HepG2 (cell line): ENCODE measurements around the gene ITPRIP. TPM values are rescaled to one million over a fixed set of nuclear protein-coding genes. Genes with fewer than 3 reads are reported as not detected.
A peak's percentile ranks its signal among the peaks of the same experiment; 100 is the strongest.

Experiments
- ATAC-seq: fragments of 200-7000 bp; cut with Tn5 transposase; 3 replicates; pipeline ENCODE4 v1.9.1; 2020; ENCODE audit warnings: mild to moderate bottlenecking, moderate library complexity
- BruUV-seq: library from RNA; stranded (reverse); fragments of 400-500 nt; replicated peaks from 2 replicates; lab custom pipeline; 2021; lab: Mats Ljungman, UMichigan
- CTCF ChIA-PET: fragments of 300-600 bp; formaldehyde crosslinking; extraction: SDS; loops from one replicate; lab custom pipeline; 2021; ENCODE audit warnings: low total read pairs, inconsistent platforms, low intra/inter-chr PET ratio; lab: Yijun Ruan, JAX
- POLR2A ChIA-PET: fragments of 350-600 bp; sonication (Branson Sonifier 250); formaldehyde crosslinking; loops from one replicate; lab custom pipeline; 2020; ENCODE audit warnings: antibody characterized with exemption, inconsistent platforms; lab: Yijun Ruan, JAX
- DNase-seq: peaks from one replicate; pipeline ENCODE4 v3.0.0-alpha.2; 2015; ENCODE audit warnings: low spot score
- FAIRE-seq: peaks from 3 replicates; lab custom pipeline; 2011; peaks lifted over from hg19 to GRCh38; lab: Jason Lieb, UNC
- H2AFZ ChIP-seq: one replicate; pipeline ENCODE4 v1.6.1; 2011; ENCODE audit warnings: low read length, inconsistent platforms
- H3K27ac ChIP-seq: fragments of 300-600 bp; 3 replicates; pipeline ENCODE4 v1.8.0; 2011; ENCODE audit warnings: mixed run types, mild to moderate bottlenecking, mixed read lengths, low read length, inconsistent platforms; ENCODE audit not compliant: insufficient read depth; ENCODE audit errors: extremely low read length
- H3K27me3 ChIP-seq, 2 experiments: fragments of 200-600 bp in 1 of 2; 2 replicates in 1 of 2; 3 replicates in 1 of 2; pipeline versions ENCODE4 v1.6.0 to v1.8.0; 2011; ENCODE audit warnings: low read length in 2 of 2, mild to moderate bottlenecking in 2 of 2, moderate library complexity in 2 of 2, inconsistent platforms in 1 of 2; ENCODE audit not compliant: insufficient read depth in 2 of 2, control insufficient read depth in 1 of 2
- H3K36me3 ChIP-seq, 2 experiments: fragments of 200-600 bp in 1 of 2; replicated peaks in 1 of 2; 2 replicates in 1 of 2; 3 replicates in 1 of 2; pipeline versions ENCODE4 v1.5.1 to v1.8.0; 2011; ENCODE audit warnings: low read length in 2 of 2, inconsistent platforms in 1 of 2; ENCODE audit not compliant: insufficient read depth in 2 of 2, control insufficient read depth in 1 of 2
- H3K4me1 ChIP-seq: 2 replicates; pipeline ENCODE4 v1.5.1; 2012; ENCODE audit warnings: low read length, inconsistent platforms; ENCODE audit not compliant: insufficient read depth
- H3K4me2 ChIP-seq: 2 replicates; pipeline ENCODE4 v1.6.0; 2011; ENCODE audit warnings: low read depth, low read length, inconsistent platforms
- H3K4me3 ChIP-seq, 3 experiments: fragments of 200-600 bp in 1 of 3; sonication (generic), shearing (Covaris generic) in 1 of 3; replicated peaks in 1 of 3; 2 replicates each; pipeline ENCODE4 v1.5.1; 2011 to 2016; ENCODE audit warnings: low read length in 3 of 3, inconsistent platforms in 2 of 3, low read depth in 2 of 3, mild to moderate bottlenecking in 2 of 3, control low read depth in 1 of 3, mixed read lengths in 1 of 3; ENCODE audit not compliant: insufficient read depth in 1 of 3
- H3K79me2 ChIP-seq: one replicate; pipeline ENCODE4 v1.6.1; 2011; ENCODE audit warnings: low read length, inconsistent platforms; ENCODE audit not compliant: insufficient read depth
- H3K9ac ChIP-seq: 2 replicates; pipeline ENCODE4 v1.6.0; 2011; ENCODE audit warnings: mild to moderate bottlenecking, low read depth, low read length, inconsistent platforms; ENCODE audit not compliant: insufficient read depth
- H3K9me3 ChIP-seq: 2 replicates; pipeline ENCODE4 v1.5.1; 2012; ENCODE audit warnings: mild to moderate bottlenecking, low read length
- H4K20me1 ChIP-seq: 2 replicates; pipeline ENCODE4 v1.6.0; 2011; ENCODE audit warnings: inconsistent platforms, mild to moderate bottlenecking, low read length, moderate library complexity; ENCODE audit not compliant: insufficient read depth
- CEBPG ChIP-seq: IDR thresholded peaks from 2 replicates; pipeline ENCODE4 v1.6.1; 2016
- DRAP1 ChIP-seq: IDR thresholded peaks from 2 replicates; pipeline ENCODE4 v1.6.1; 2016; ENCODE audit warnings: missing genetic modification reagents, missing compliant biosample characterization
- GFI1 ChIP-seq: sonication (generic); formaldehyde crosslinking; IDR thresholded peaks from 2 replicates; pipeline ENCODE4 v1.5.0; 2020; ENCODE audit warnings: missing genetic modification reagents, mild to moderate bottlenecking, borderline replicate concordance
- HDAC2 ChIP-seq: sonication (generic); formaldehyde crosslinking; IDR thresholded peaks from 2 replicates; pipeline ENCODE4 v1.4.0; 2020; ENCODE audit warnings: missing genetic modification reagents
- HNF4A ChIP-seq: sonication (generic); formaldehyde crosslinking; IDR thresholded peaks from 2 replicates; pipeline ENCODE4 v1.4.0; 2020; ENCODE audit warnings: missing genetic modification reagents
- IKZF5 ChIP-seq: IDR thresholded peaks from 2 replicates; pipeline ENCODE4 v1.6.1; 2018; ENCODE audit warnings: missing genetic modification reagents, mild to moderate bottlenecking, missing compliant biosample characterization
- ISL2 ChIP-seq: sonication (generic); formaldehyde crosslinking; IDR thresholded peaks from 2 replicates; pipeline ENCODE4 v1.5.0; 2020; ENCODE audit warnings: missing genetic modification reagents
- KDM6A ChIP-seq: IDR thresholded peaks from 2 replicates; pipeline ENCODE4 v1.6.1; 2016; ENCODE audit warnings: low read depth
- MIXL1 ChIP-seq: IDR thresholded peaks from 2 replicates; pipeline ENCODE4 v1.6.1; 2016
- NR2C2 ChIP-seq: sonication (generic); formaldehyde crosslinking; IDR thresholded peaks from 2 replicates; pipeline ENCODE4 v1.4.0; 2020; ENCODE audit warnings: missing genetic modification reagents, mild to moderate bottlenecking, moderate library complexity, borderline replicate concordance
- PCBP2 ChIP-seq: fragments of 200-400 bp; formaldehyde crosslinking; optimal IDR thresholded peaks from 2 replicates; pipeline ENCODE3; 2018; ENCODE audit warnings: low read length, low read depth; ENCODE audit not compliant: poor library complexity, severe bottlenecking
- PHF21A ChIP-seq: sonication (generic); formaldehyde crosslinking; IDR thresholded peaks from 2 replicates; pipeline ENCODE4 v1.5.0; 2020; ENCODE audit warnings: mild to moderate bottlenecking, missing genetic modification reagents
- RARA ChIP-seq: IDR thresholded peaks from 2 replicates; pipeline ENCODE4 v1.6.1; 2016; ENCODE audit warnings: missing genetic modification reagents, missing compliant biosample characterization
- RCOR2 ChIP-seq: IDR thresholded peaks from 2 replicates; pipeline ENCODE4 v1.6.1; 2016; ENCODE audit warnings: missing biosample characterization, missing genetic modification reagents
- RXRA ChIP-seq: sonication (generic); formaldehyde crosslinking; IDR thresholded peaks from 2 replicates; pipeline ENCODE4 v1.5.1; 2020; ENCODE audit warnings: missing genetic modification reagents
- SAP130 ChIP-seq: IDR thresholded peaks from 2 replicates; pipeline ENCODE4 v1.6.1; 2016; ENCODE audit warnings: low read depth
- SOX5 ChIP-seq: IDR thresholded peaks from 2 replicates; pipeline ENCODE4 v1.6.1; 2016; ENCODE audit warnings: borderline replicate concordance
- SP5 ChIP-seq: IDR thresholded peaks from 2 replicates; pipeline ENCODE4 v1.6.1; 2016; ENCODE audit warnings: low read depth, borderline replicate concordance
- TEAD3 ChIP-seq: optimal IDR thresholded peaks from 2 replicates; pipeline ENCODE3; 2016; ENCODE audit warnings: borderline replicate concordance
- YY1 ChIP-seq: IDR thresholded peaks from 2 replicates; pipeline ENCODE4 v1.6.1; 2011; ENCODE audit warnings: low read length, low read depth, moderate library complexity, mild to moderate bottlenecking; ENCODE audit not compliant: insufficient read depth, insufficient replicate concordance
- ZBTB7B ChIP-seq: sonication (generic); formaldehyde crosslinking; IDR thresholded peaks from 2 replicates; pipeline ENCODE4 v1.4.0; 2020; ENCODE audit warnings: missing genetic modification reagents
- ZNF230 ChIP-seq: sonication (generic); formaldehyde crosslinking; IDR thresholded peaks from 2 replicates; pipeline ENCODE4 v1.4.0; 2020; ENCODE audit warnings: mild to moderate bottlenecking, missing genetic modification reagents
- ZNF3 ChIP-seq: IDR thresholded peaks from 2 replicates; pipeline ENCODE4 v1.7.0; 2017; ENCODE audit warnings: inconsistent platforms
- ZNF34 ChIP-seq: sonication (generic); formaldehyde crosslinking; IDR thresholded peaks from 2 replicates; pipeline ENCODE4 v1.4.0; 2020; ENCODE audit warnings: mild to moderate bottlenecking, missing genetic modification reagents, borderline replicate concordance
- ZNF709 ChIP-seq: sonication (generic); formaldehyde crosslinking; IDR thresholded peaks from 2 replicates; pipeline ENCODE4 v1.5.0; 2020; ENCODE audit warnings: mild to moderate bottlenecking, missing genetic modification reagents
- WGBS: methylation state at CpG from one replicate; pipeline ENCODE4 v1.1.6; 2017; ENCODE audit warnings: low lambda C conversion rate; 5-methylcytosine and 5-hydroxymethylcytosine counted together
- in situ Hi-C: cut with HindIII; loops from 2 replicates; pipeline ENCODE4 v1.10.0; 2017; ENCODE audit warnings: low pct_unique_long_range_greater_than_20kb; ENCODE audit not compliant: extremely low pct_ligation_motif_present
- intact Hi-C: fragments of 100-400 bp; cut with micrococcal nuclease; formaldehyde crosslinking; loops from one replicate; pipeline ENCODE4 v1.10.0; 2022; ENCODE audit not compliant: unreplicated experiment
- polyA plus RNA-seq, 8 experiments: library from polyadenylated mRNA; depleted of rRNA in 3 of 8; stranded (reverse) in 7 of 8; unstranded in 1 of 8; fragments of >200 nt; fragmentation: Illumina TruSeq in 4 of 8; extraction: Trizol in 4 of 8; gene quantifications; 2 replicates each; pipeline versions ENCODE4 v1.2.1 to v1.2.3, GENCODE V29; 2011 to 2016; ENCODE audit warnings: low read depth in 4 of 8, missing spikeins in 1 of 8, mixed read lengths in 1 of 8; ENCODE audit not compliant: insufficient read depth in 1 of 8
- total RNA-seq, 5 experiments: library from RNA; depleted of rRNA; stranded (reverse); fragments of >200 nt; fragmentation: Illumina TruSeq; extraction: Trizol; gene quantifications; 2 replicates each; pipeline ENCODE4 v1.2.3, GENCODE V29; 2016; ENCODE audit warnings: low read depth in 1 of 5
- TF ChIP-seq, protein P1 (sequence below): sonication (generic); formaldehyde crosslinking; IDR thresholded peaks from 2 replicates; pipeline ENCODE4 v1.4.0; 2020; ENCODE audit warnings: missing genetic modification reagents

ITPRIP gene
- total and polyA plus RNA-seq, 2 of the 13 experiments (the other 11 are each of a cell fraction or from before 2014, with no cell fraction given): 1.00 to 2.8 TPM

- H3K4me2 ChIP-seq: peak overlapping the region; percentile 37
- FAIRE-seq (no peak), ATAC-seq (no peak), DNase-seq (peak; percentile 61)
- intact Hi-C loops (no loop called here), in situ Hi-C loops (no loop called here)
- BruUV-seq: no TSS peak
- H3K27ac ChIP-seq: peak overlapping the region; percentile 82
- CTCF ChIA-PET: no interaction called here
- H3K27me3 ChIP-seq: no peaks in the 10 kb centered on the region
- H3K4me1 ChIP-seq: peaks cover 80% of the 10 kb centered on the region
- no peaks in the 10 kb centered on the region for H4K20me1 ChIP-seq
- no peaks in the 10 kb centered on the region for H3K9me3 ChIP-seq
- no peaks in the 10 kb centered on the region for H3K79me2 ChIP-seq
- peak overlapping the region; percentile 32; the same call in 1 of the 2 replicates for H3K9ac ChIP-seq
- 45% methylated on average over 2 of the region's 2 CpGs for WGBS
- POLR2A ChIA-PET: interaction anchor here (1.5 to 3.6 kb wide), 3 partner anchors 9 to 32 kb away, joined by 5 to 30 read pairs (median 23); partner anchors contain the start of gene GSTO1
- H3K36me3 ChIP-seq: no peaks in the 10 kb centered on the region
- H2AFZ ChIP-seq: no peak overlapping the region
- no peak overlapping the region for H3K4me3 ChIP-seq
- 0 out of 2 replicates have a peak, but pooled peaks have one; percentile 14 for TF ChIP-seq NR2C2 (CRISPR knock-in tag)
- 0 out of 2 replicates have a peak, but pooled peaks have one; percentile 39 for TF ChIP-seq SOX5 (CRISPR knock-in tag)
- TF ChIP-seq, protein P1, sequence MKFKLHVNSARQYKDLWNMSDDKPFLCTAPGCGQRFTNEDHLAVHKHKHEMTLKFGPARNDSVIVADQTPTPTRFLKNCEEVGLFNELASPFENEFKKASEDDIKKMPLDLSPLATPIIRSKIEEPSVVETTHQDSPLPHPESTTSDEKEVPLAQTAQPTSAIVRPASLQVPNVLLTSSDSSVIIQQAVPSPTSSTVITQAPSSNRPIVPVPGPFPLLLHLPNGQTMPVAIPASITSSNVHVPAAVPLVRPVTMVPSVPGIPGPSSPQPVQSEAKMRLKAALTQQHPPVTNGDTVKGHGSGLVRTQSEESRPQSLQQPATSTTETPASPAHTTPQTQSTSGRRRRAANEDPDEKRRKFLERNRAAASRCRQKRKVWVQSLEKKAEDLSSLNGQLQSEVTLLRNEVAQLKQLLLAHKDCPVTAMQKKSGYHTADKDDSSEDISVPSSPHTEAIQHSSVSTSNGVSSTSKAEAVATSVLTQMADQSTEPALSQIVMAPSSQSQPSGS (CRISPR knock-in tag): peak; percentile 38; the same call in 1 of the 2 replicates
- 0 out of 2 replicates have a peak, but pooled peaks have one; percentile 58 for TF ChIP-seq GFI1
- no peak for TF ChIP-seq PCBP2
- no peak for TF ChIP-seq YY1
- peak; percentile 50; the same call in 1 of the 2 replicates for TF ChIP-seq IKZF5 (CRISPR knock-in tag)
- TF ChIP-seq ZNF709 (CRISPR knock-in tag): no peak
- peak; percentile 45 for TF ChIP-seq SAP130 (CRISPR knock-in tag)
- peak; percentile 45; the same call in 1 of the 2 replicates for TF ChIP-seq CEBPG (CRISPR knock-in tag)
- peak; percentile 78 for TF ChIP-seq RARA
- 0 out of 2 replicates have a peak, but pooled peaks have one; percentile 6 for TF ChIP-seq DRAP1 (CRISPR knock-in tag)
- TF ChIP-seq ZNF3 (CRISPR knock-in tag): no peak
- TF ChIP-seq ISL2 (CRISPR knock-in tag): 0 out of 2 replicates have a peak, but pooled peaks have one; percentile 12
- TF ChIP-seq HDAC2 (CRISPR knock-in tag): peak; percentile 55; the same call in 1 of the 2 replicates
- TF ChIP-seq TEAD3 (CRISPR knock-in tag): peak; percentile 92
- no peak for TF ChIP-seq ZNF34 (CRISPR knock-in tag)
- 0 out of 2 replicates have a peak, but pooled peaks have one; percentile 46 for TF ChIP-seq PHF21A
- peak; percentile 30; the same call in 1 of the 2 replicates for TF ChIP-seq RCOR2
- TF ChIP-seq RXRA (CRISPR knock-in tag): peak; percentile 29; the same call in 1 of the 2 replicates
- TF ChIP-seq HNF4A: peak; percentile 85
- TF ChIP-seq ZNF230: no peak
- 0 out of 2 replicates have a peak, but pooled peaks have one; percentile 29 for TF ChIP-seq KDM6A (CRISPR knock-in tag)
- TF ChIP-seq ZBTB7B (CRISPR knock-in tag): 0 out of 2 replicates have a peak, but pooled peaks have one; percentile 11
- 0 out of 2 replicates have a peak, but pooled peaks have one; percentile 13 for TF ChIP-seq SP5 (CRISPR knock-in tag)
- 0 out of 2 replicates have a peak, but pooled peaks have one; percentile 47 for TF ChIP-seq MIXL1
These were observed 51.3 kb downstream of the ITPRIP start for GRCh38 chr10:104286939-104287338.
